ENCODE results near the gene ETV6. TPM values are rescaled to one million over a fixed set of nuclear protein-coding genes. Genes with fewer than 3 reads are reported as not detected.

ETV6 gene
- total RNA-seq, 2 experiments from 2014 or later, result 28.5 to 30.2 TPM

GRCh38 chr12:11782914-11783420 is 133.5 kb downstream of the ETV6 start:
- no peaks in the 10 kb centered on the region for H3K27me3 ChIP-seq (ENCODE audit: control insufficient read depth in 1 of 2, insufficient read depth in 2 of 2, low read length in 2 of 2)
- no peak overlapping the region for H3K27ac ChIP-seq (ENCODE audit: low read depth in 1 of 2, low read length in 2 of 2)
- H3K27me3 Mint-ChIP-seq, result no peaks in the 10 kb centered on the region
- ATAC-seq (ENCODE audit: poor library complexity) (no peak), DNase-seq (no peak)
- ChIA-PET CTCF (no interaction called here), POLR2A (no interaction called here)
- H3K9me3 ChIP-seq (ENCODE audit: control insufficient read depth in 1 of 2, insufficient read depth in 1 of 2, low read length in 2 of 2), result no peaks in the 10 kb centered on the region
- no peak overlapping the region for H3K27ac Mint-ChIP-seq
- peaks cover 2% of the 10 kb centered on the region for H3K36me3 ChIP-seq (ENCODE audit: insufficient read depth, low read length)
- intact Hi-C loops (cut with DNase I, micrococcal nuclease), result no loop called here
- H3K4me3 Mint-ChIP-seq, result no peak overlapping the region
- H3K36me3 Mint-ChIP-seq (ENCODE audit: low read depth), result no peaks in the 10 kb centered on the region
- no peaks in the 10 kb centered on the region for H3K9me3 Mint-ChIP-seq
- H3K4me3 ChIP-seq (ENCODE audit: low read length), result no peak overlapping the region
- peaks cover 4% of the 10 kb centered on the region for H3K4me1 ChIP-seq (ENCODE audit: insufficient read depth, low read length)
- H3K4me1 Mint-ChIP-seq (ENCODE audit: low read depth), result peaks cover 55% of the 10 kb centered on the region
- TF ChIP-seq CTCF (IDR thresholded peaks at IDR 0.05), result no peak

- DNase-seq, result no peak
- Mint-ChIP-seq H3K36me3 (ENCODE audit: low read depth) (no peaks in the 10 kb centered on the region), H3K4me1 (ENCODE audit: low read depth) (peaks cover 61% of the 10 kb centered on the region), H3K27ac (no peak overlapping the region), H3K4me3 (no peak overlapping the region), H3K9me3 (no peaks in the 10 kb centered on the region), H3K27me3 (no peaks in the 10 kb centered on the region)
- H3K27ac ChIP-seq (ENCODE audit: low read depth in 1 of 2, low read length in 2 of 2), result no peak overlapping the region
- no peaks in the 10 kb centered on the region for H3K36me3 ChIP-seq (ENCODE audit: insufficient read depth, low read length)
- intact Hi-C loops (cut with DNase I, micrococcal nuclease), result no loop called here
- ChIA-PET POLR2A (no interaction called here), CTCF (interaction anchor here (1.0 kb wide), 2 partner anchors 16 to 248 kb away, joined by 3 read pairs; no protein-coding TSS in a partner anchor)
- no peaks in the 10 kb centered on the region for H3K4me1 ChIP-seq (ENCODE audit: insufficient read depth, low read length)
- ATAC-seq (ENCODE audit: poor library complexity), result no peak
- H3K27me3 ChIP-seq (ENCODE audit: control insufficient read depth in 1 of 2, insufficient read depth in 2 of 2, low read length in 2 of 2), result no peaks in the 10 kb centered on the region
- no peak for TF ChIP-seq CTCF (IDR thresholded peaks at IDR 0.05)
- no peaks in the 10 kb centered on the region for H3K9me3 ChIP-seq (ENCODE audit: control insufficient read depth in 1 of 2, insufficient read depth in 1 of 2, low read length in 2 of 2)
- H3K4me3 ChIP-seq (ENCODE audit: low read length), result no peak overlapping the region
These were observed 136.2 kb downstream of the ETV6 start for GRCh38 chr12:11785712-11786111.

GRCh38 chr12:11786638-11787365 is 137.3 kb downstream of the ETV6 start:
- ChIA-PET CTCF (no interaction called here), POLR2A (no interaction called here)
- Mint-ChIP-seq H3K9me3 (no peaks in the 10 kb centered on the region), H3K27ac (no peak overlapping the region), H3K4me1 (ENCODE audit: low read depth) (peaks cover 51% of the 10 kb centered on the region), H3K36me3 (ENCODE audit: low read depth) (peaks cover 4% of the 10 kb centered on the region), H3K4me3 (no peak overlapping the region), H3K27me3 (no peaks in the 10 kb centered on the region)
- DNase-seq, result no peak
- Histone ChIP-seq H3K4me3 (ENCODE audit: low read length) (no peak overlapping the region), H3K36me3 (ENCODE audit: insufficient read depth, low read length) (no peaks in the 10 kb centered on the region), H3K9me3 (ENCODE audit: control insufficient read depth in 1 of 2, insufficient read depth in 1 of 2, low read length in 2 of 2) (no peaks in the 10 kb centered on the region), H3K27me3 (ENCODE audit: control insufficient read depth in 1 of 2, insufficient read depth in 2 of 2, low read length in 2 of 2) (no peaks in the 10 kb centered on the region), H3K27ac (ENCODE audit: low read depth in 1 of 2, low read length in 2 of 2) (no peak overlapping the region), H3K4me1 (ENCODE audit: insufficient read depth, low read length) (no peaks in the 10 kb centered on the region)
- intact Hi-C loops (cut with DNase I, micrococcal nuclease), result no loop called here
- TF ChIP-seq CTCF (IDR thresholded peaks at IDR 0.05), result no peak
- no peak for ATAC-seq (ENCODE audit: poor library complexity)
